ENCODE measurements around the gene SCFD2.

Gene SCFD2

GRCh38 chr4:52842792-52843191 lies 523.1 kb downstream of the SCFD2 start:
- no peak for TF ChIP-seq CTCF (IDR thresholded peaks at IDR 0.05; ENCODE audit: low read depth, low read length)
- H3K4me3 ChIP-seq (ENCODE audit: low read depth, low read length): no peak overlapping the region

GRCh38 chr4:52841682-52842456 lies 524.0 kb downstream of the SCFD2 start:
- TF ChIP-seq CTCF (IDR thresholded peaks at IDR 0.05; ENCODE audit: low read depth, low read length): no peak
- no peak overlapping the region for H3K4me3 ChIP-seq (ENCODE audit: low read depth, low read length)

- TF ChIP-seq CTCF (IDR thresholded peaks at IDR 0.05; ENCODE audit: low read depth, low read length): no peak
- no peak overlapping the region for H3K4me3 ChIP-seq (ENCODE audit: low read depth, low read length)
Measured at GRCh38 chr4:52840531-52841370, 525.1 kb downstream of the SCFD2 start.

GRCh38 chr4:52838729-52839586 lies 526.9 kb downstream of the SCFD2 start:
- TF ChIP-seq CTCF (IDR thresholded peaks at IDR 0.05; ENCODE audit: low read depth, low read length): no peak
- H3K4me3 ChIP-seq (ENCODE audit: low read depth, low read length): no peak overlapping the region

- no peak overlapping the region for H3K4me3 ChIP-seq (ENCODE audit: low read depth, low read length)
- no peak for TF ChIP-seq CTCF (IDR thresholded peaks at IDR 0.05; ENCODE audit: low read depth, low read length)
Measured at GRCh38 chr4:52837716-52838558, 527.9 kb downstream of the SCFD2 start.

GRCh38 chr4:52836678-52837077 lies 529.2 kb downstream of the SCFD2 start:
- no peak overlapping the region for H3K4me3 ChIP-seq (ENCODE audit: low read depth, low read length)
- no peak for TF ChIP-seq CTCF (IDR thresholded peaks at IDR 0.05; ENCODE audit: low read depth, low read length)
